Psoas muscle (tissue), 8 donors: ENCODE measurements around the gene MSH3. TPM values are rescaled to one million over a fixed set of nuclear protein-coding genes. Genes with fewer than 3 reads are reported as not detected.

ENCODE experiments used
- ATAC-seq, 4 donors: fragments of 200-7000 bp; cut with Tn5 transposase; one replicate each; pipeline ENCODE4 v1.9.1; 2020; ENCODE audit warnings: moderate library complexity in 3 of 4, mild to moderate bottlenecking in 2 of 4
- DNase-seq, 2 donors: peaks; one replicate each; pipeline ENCODE4 v3.0.0-alpha.2; 2020
- H3K27ac ChIP-seq: fragments of 200-600 bp; one replicate; pipeline ENCODE4 v1.8.0; 2022
- H3K27me3 ChIP-seq, 3 donors: fragments of 200-600 bp in 1 of 3; one replicate each; pipeline versions ENCODE4 v1.6.1 to v1.8.0; 2013 to 2022; ENCODE audit warnings: low read length in 2 of 3, mild to moderate bottlenecking in 2 of 3, moderate library complexity in 1 of 3; ENCODE audit not compliant: insufficient read depth in 3 of 3
- H3K36me3 ChIP-seq, 2 donors: fragments of 200-600 bp in 1 of 2; one replicate each; pipeline versions ENCODE4 v1.6.1 to v1.8.0; 2013 to 2022; ENCODE audit warnings: low read depth in 1 of 2, mild to moderate bottlenecking in 1 of 2, moderate library complexity in 1 of 2; ENCODE audit not compliant: insufficient read depth in 1 of 2
- H3K4me1 ChIP-seq: fragments of 200-600 bp; one replicate; pipeline ENCODE4 v1.8.0; 2022
- H3K4me3 ChIP-seq: fragments of 200-600 bp; one replicate; pipeline ENCODE4 v1.8.0; 2022; ENCODE audit warnings: mild to moderate bottlenecking
- H3K9me3 ChIP-seq: fragments of 200-600 bp; one replicate; pipeline ENCODE4 v1.8.0; 2022
- CTCF ChIP-seq: fragments of 200-600 bp; IDR thresholded peaks from one replicate; pipeline ENCODE4 v1.8.0; 2022; ENCODE audit warnings: antibody characterized with exemption
- WGBS, 3 donors: extraction: QIAGEN DNeasy Blood & Tissue Kit; methylation state at CpG; one replicate each; pipeline versions ENCODE4 v1.1.6 to v1.1.7; 2013; 5-methylcytosine and 5-hydroxymethylcytosine counted together
- intact Hi-C, 2 donors: fragments of 100-400 bp; cut with DNase I; formaldehyde crosslinking; loops; one replicate each; pipeline versions ENCODE4 v1.11.0 to v1.14.2; 2022
- polyA plus RNA-seq, 3 donors: library from polyadenylated mRNA; stranded (reverse); fragments of 200-250 nt; gene quantifications; one replicate each; pipeline ENCODE4 v1.2.3, GENCODE V29; 2013
- total RNA-seq, 4 donors: library from RNA; stranded (reverse); fragmentation: NEBNext Ultra II Directional in 2 of 4; extraction: Animal tissue kit (Norgen Biotek cat#: 25700) in 2 of 4; gene quantifications; one replicate each; pipeline versions ENCODE4 v1.2.1 to v1.2.4, GENCODE V29; 2021 to 2023
- donor health status: healthy with polysubstance abuse.
- donor health status: DM: no; HTN: no; CAD: no; lungs with moderate emphysema.
- donor health status: Bipolar disorder and iron deficiency.
- donor health status: healthy.
- donor health status: DM: yes; HTN: yes; CAD: no.
- donor health status: DM: no; HTN: no; CAD: no.
- donor health status: DM: no; HTN: no; CAD: no.
- donor health status: DM: yes; HTN: yes; CAD: no.

Gene MSH3
- total and polyA plus RNA-seq, 7 donors, result 2.8 to 12.6 (median 5.8) TPM

GRCh38 chr5:80920333-80920732 is 265.9 kb downstream of the MSH3 start:
- Histone ChIP-seq H3K4me1 (no peaks in the 10 kb centered on the region), H3K27ac (no peak overlapping the region), H3K27me3 (no peaks in the 10 kb centered on the region), H3K9me3 (no peaks in the 10 kb centered on the region), H3K36me3 (no peaks in the 10 kb centered on the region), H3K4me3 (no peak overlapping the region)
- intact Hi-C loops, result no loop called here
- TF ChIP-seq CTCF, result no peak
- no peak for ATAC-seq
- no peak for DNase-seq

- Histone ChIP-seq H3K27ac (no peak overlapping the region), H3K4me3 (no peak overlapping the region), H3K9me3 (no peaks in the 10 kb centered on the region), H3K36me3 (no peaks in the 10 kb centered on the region), H3K4me1 (no peaks in the 10 kb centered on the region), H3K27me3 (no peaks in the 10 kb centered on the region)
- TF ChIP-seq CTCF, result no peak
- intact Hi-C loops, result no loop called here
- DNase-seq (no peak), ATAC-seq (no peak)
These were observed 266.6 kb downstream of the MSH3 start for GRCh38 chr5:80921026-80921425.

- no peaks in the 10 kb centered on the region for H3K9me3 ChIP-seq
- no peaks in the 10 kb centered on the region for H3K36me3 ChIP-seq
- ATAC-seq, result no peak
- 92 to 96% (median 95%) methylated on average over 1 of the region's 1 CpG for WGBS, 3 donors
- H3K27me3 ChIP-seq, result no peaks in the 10 kb centered on the region
- no peak for TF ChIP-seq CTCF
- no peak for DNase-seq
- H3K27ac ChIP-seq, result no peak overlapping the region
- no peaks in the 10 kb centered on the region for H3K4me1 ChIP-seq
- intact Hi-C loops, result no loop called here
- no peak overlapping the region for H3K4me3 ChIP-seq
These were observed 271.5 kb downstream of the MSH3 start for GRCh38 chr5:80925931-80926330.

Other genes with a start within 250 kb of the MSH3 start
- 10 to 100 TPM; 21.8 to 36.7 (median 27.3) TPM for gene ZFYVE16, start 246.6 kb upstream of the MSH3 start, total RNA-seq
- gene ZFYVE16, start 246.6 kb upstream of the MSH3 start, polyA plus RNA-seq, result 10 to 100 TPM in 1 of 3 donors, 1 to 10 TPM in 2; 6.1 to 11.4 (median 6.1) TPM
- 1 to 10 TPM in 2 of 4 donors, under 1 TPM in 2; 0.63 to 1.4 (median 1.1) TPM for gene FAM151B, start 166.6 kb upstream of the MSH3 start, total RNA-seq
- 1 to 10 TPM in 1 of 3 donors, under 1 TPM in 2; 0.36 to 2.1 (median 0.68) TPM for gene FAM151B, start 166.6 kb upstream of the MSH3 start, polyA plus RNA-seq
- under 1 TPM in 1 of 4 donors, not detected in 3; 0.08 TPM for gene ANKRD34B, start 84.4 kb upstream of the MSH3 start, total RNA-seq
- gene ANKRD34B, start 84.4 kb upstream of the MSH3 start, polyA plus RNA-seq, result under 1 TPM in 1 of 3 donors, not detected in 2; 0.01 TPM
- gene DHFR, start 331 bp downstream of the MSH3 start, total RNA-seq, result 10 to 100 TPM in 3 of 4 donors, 1 to 10 TPM in 1; 4.4 to 13.2 (median 12.0) TPM
- gene DHFR, start 331 bp downstream of the MSH3 start, polyA plus RNA-seq, result 10 to 100 TPM in 1 of 3 donors, 1 to 10 TPM in 2; 5.2 to 26.3 (median 6.0) TPM